Fibroblast of pulmonary artery (primary cell): Measurements from ENCODE around the gene UQCC5.

Source experiments
- DNase-seq: peaks from one replicate; pipeline ENCODE4 v3.0.0-alpha.2; 2010; ENCODE audit warnings: low read depth
- H3K4me3 ChIP-seq: replicated peaks from 2 replicates; pipeline ENCODE4 v1.5.1; 2011; ENCODE audit warnings: low read depth, mild to moderate bottlenecking, control low read depth, low read length, moderate library complexity
- CTCF ChIP-seq: IDR thresholded peaks from 2 replicates; pipeline ENCODE4 v1.5.1; 2011; ENCODE audit warnings: mild to moderate bottlenecking, control low read depth, low read length, inconsistent platforms; ENCODE audit errors: missing control alignments

Gene UQCC5

GRCh38 chr3:52519445-52520140, 16.8 kb upstream of the UQCC5 start:
- TF ChIP-seq CTCF, result no peak
- DNase-seq, result no peak

DNA sequence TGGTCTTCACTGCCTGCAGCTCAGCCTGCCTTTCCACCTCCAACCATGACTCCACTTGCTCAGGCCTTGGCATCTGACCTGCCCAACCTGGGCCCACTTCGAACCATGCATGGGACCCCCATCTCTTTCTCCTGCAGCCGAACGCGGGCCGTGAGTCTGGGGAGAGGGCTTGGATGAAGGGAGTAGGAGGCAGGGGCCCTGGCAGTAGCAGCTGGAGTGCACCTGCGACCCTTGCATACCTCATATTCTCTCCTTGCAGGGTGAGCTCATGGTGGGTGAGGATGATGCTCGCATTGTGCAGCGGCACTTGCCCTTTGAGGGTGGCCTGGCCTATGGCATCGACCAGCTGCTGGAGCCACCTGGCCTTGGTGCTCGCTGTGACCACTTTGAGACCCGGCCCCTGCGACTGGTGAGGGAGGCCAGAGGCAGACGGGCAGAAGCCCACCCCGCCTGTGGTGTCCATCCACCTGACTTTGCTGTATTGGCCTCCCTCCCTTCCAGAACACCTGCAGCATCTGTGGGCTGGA, 16.2 kb upstream of the UQCC5 start:
- H3K4me3 ChIP-seq, result no peak overlapping the region

More at GRCh38 chr3:52519445-52520140, 16.8 kb upstream of the UQCC5 start:
- no peak overlapping the region for H3K4me3 ChIP-seq

GRCh38 chr3:52520716-52521487, 15.5 kb upstream of the UQCC5 start:
- no peak for TF ChIP-seq CTCF
- no peak for DNase-seq
- no peak overlapping the region for H3K4me3 ChIP-seq

More for the DNA sequence above, 16.2 kb upstream of the UQCC5 start:
- no peak for DNase-seq
- no peak for TF ChIP-seq CTCF

GRCh38 chr3:52521488-52521824, 14.9 kb upstream of the UQCC5 start:
- H3K4me3 ChIP-seq, result no peak overlapping the region
- no peak for TF ChIP-seq CTCF
- DNase-seq, result no peak

DNA sequence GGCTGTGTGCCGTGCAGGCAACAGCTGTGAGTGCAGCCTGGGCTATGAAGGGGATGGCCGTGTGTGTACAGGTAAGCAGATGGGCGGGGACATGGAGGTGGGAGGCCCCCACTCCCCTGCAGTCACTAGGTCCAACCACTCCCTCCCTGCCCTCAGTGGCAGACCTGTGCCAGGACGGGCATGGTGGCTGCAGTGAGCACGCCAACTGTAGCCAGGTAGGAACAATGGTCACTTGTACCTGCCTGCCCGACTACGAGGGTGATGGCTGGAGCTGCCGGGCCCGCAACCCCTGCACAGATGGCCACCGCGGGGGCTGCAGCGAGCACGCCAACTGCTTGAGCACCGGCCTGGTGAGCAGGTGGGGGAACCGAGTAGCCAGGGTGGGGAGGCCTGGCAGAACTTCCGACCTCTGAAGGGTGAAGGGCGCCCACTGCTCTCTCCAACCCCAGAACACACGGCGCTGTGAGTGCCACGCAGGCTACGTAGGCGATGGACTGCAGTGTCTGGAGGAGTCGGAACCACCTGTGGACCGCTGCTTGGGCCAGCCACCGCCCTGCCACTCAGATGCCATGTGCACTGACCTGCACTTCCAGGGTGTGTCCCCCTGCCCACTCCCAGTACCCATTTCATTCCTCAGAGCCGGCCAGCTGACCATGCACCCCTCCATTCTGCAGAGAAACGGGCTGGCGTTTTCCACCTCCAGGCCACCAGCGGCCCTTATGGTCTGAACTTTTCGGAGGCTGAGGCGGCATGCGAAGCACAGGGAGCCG, 14.3 kb upstream of the UQCC5 start:
- H3K4me3 ChIP-seq, result no peak overlapping the region
- no peak for TF ChIP-seq CTCF
- no peak for DNase-seq

- H3K4me3 ChIP-seq, result no peak overlapping the region
- no peak for DNase-seq
- TF ChIP-seq CTCF, result no peak
Measured at GRCh38 chr3:52522651-52523251, 13.7 kb upstream of the UQCC5 start.
